Cardiac fibroblast (primary cell): ENCODE measurements around the gene FOXF1.

Experiments
- DNase-seq, 2 donors: peaks; one replicate each; pipeline versions ENCODE4 v3.0.0 to v3.0.0-alpha.2; 2010; ENCODE audit warnings: low read depth in 2 of 2
- H3K4me3 ChIP-seq, 2 donors: replicated peaks in 1 of 2; 1 replicate in 1 of 2; 2 replicates in 1 of 2; pipeline ENCODE4 v1.5.1; 2011; ENCODE audit warnings: low read depth in 2 of 2, low read length in 2 of 2, mild to moderate bottlenecking in 2 of 2, moderate library complexity in 1 of 2
- TF ChIP-seq, protein P1 (sequence below): IDR thresholded peaks from one replicate; pipeline ENCODE4 v1.5.1; 2011; ENCODE audit warnings: low read depth, mild to moderate bottlenecking, low read length, inconsistent platforms

Gene FOXF1

DNA sequence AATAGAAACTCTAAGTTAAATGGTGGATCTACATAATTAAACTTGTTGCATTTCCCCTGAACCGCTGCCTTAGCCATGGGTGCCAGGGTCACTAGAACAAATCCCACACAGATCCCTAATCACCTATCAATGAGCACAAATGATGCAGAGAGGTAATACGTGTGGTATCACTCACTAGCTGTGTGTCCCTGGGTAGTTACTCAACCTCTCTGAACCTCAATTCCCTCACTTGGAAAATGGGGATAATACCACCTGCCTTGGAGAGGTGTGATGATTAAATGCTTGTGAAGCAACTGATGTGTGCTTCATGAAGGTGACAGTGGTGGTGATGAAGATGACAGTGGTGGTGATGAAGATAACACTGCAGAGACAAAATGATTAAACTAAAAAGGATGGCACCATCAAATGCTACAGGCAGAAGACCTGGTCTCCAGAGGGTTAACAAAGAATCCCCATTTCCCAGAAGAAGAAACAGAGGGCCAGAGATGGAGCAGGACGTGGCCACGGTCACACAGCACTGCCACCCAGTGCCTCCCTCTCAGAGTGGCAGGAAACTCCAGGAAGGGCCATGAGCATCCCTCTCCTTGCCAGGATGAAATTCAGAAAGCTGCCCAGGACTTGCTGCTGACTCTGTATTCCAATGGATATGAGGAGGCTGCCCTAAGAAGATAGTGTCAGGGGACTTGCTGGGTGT lies 17.9 kb upstream of the FOXF1 start:
- DNase-seq: no peak
- TF ChIP-seq, protein P1, sequence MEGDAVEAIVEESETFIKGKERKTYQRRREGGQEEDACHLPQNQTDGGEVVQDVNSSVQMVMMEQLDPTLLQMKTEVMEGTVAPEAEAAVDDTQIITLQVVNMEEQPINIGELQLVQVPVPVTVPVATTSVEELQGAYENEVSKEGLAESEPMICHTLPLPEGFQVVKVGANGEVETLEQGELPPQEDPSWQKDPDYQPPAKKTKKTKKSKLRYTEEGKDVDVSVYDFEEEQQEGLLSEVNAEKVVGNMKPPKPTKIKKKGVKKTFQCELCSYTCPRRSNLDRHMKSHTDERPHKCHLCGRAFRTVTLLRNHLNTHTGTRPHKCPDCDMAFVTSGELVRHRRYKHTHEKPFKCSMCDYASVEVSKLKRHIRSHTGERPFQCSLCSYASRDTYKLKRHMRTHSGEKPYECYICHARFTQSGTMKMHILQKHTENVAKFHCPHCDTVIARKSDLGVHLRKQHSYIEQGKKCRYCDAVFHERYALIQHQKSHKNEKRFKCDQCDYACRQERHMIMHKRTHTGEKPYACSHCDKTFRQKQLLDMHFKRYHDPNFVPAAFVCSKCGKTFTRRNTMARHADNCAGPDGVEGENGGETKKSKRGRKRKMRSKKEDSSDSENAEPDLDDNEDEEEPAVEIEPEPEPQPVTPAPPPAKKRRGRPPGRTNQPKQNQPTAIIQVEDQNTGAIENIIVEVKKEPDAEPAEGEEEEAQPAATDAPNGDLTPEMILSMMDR: no peak
- H3K4me3 ChIP-seq: no peak overlapping the region

DNA sequence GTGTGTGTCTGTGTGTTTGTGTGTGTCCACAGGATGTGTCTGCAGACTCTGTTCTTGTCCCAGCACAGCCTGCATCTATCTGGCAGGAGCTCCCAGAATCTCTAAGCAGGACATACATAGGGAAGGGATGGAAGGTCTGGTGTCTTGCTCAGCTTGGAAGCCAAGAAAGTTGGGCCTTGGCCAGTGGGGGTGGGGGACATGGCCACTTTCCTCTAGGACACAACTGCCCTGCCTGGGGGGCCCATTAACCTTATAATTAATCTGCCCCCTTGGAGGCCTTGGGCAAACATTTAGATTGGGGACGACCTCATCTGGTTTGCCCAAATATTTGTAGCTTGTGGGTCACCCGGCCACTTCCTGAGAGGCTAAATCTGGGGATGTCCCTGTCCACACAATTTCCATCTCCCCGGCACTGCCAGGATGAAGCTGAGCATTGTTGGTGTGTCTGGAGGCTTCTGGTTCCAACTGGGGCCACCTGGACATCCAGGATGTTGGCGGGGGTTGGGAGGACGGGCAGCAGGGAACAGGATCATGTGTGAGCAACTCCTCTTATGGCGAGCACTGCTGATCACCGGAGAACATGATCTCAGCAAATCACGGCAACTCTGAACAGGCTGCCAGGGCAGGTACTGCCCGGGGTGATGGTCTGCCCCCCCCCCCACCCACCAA lies 17.2 kb upstream of the FOXF1 start:
- TF ChIP-seq, protein P1: no peak
- DNase-seq: no peak
- no peak overlapping the region for H3K4me3 ChIP-seq

DNA sequence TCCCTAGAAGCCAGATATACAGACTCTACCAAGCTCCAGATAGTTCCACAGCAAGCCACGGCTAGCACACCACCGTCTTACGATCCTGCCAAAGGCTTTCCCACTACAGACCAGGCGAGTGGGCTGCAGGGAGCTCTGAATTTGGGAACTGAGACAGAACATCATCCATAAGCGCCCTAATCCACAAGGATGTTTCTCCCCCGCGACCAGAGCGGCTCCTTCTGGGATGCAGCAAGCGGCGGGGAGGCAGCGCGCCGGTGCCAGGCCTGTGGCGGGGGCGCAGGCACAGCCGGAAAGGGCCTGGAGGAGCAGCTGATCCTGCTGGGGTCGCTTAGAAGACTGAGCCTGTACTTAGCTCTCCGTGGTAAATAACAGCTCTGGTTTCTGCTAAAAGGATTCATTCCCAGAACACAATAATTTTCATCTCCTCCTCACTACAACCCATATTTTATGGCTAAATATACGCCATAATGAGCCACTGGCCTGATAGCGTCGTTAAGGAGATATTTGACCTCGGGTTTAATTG lies 16.2 kb upstream of the FOXF1 start:
- no peak for DNase-seq
- TF ChIP-seq, protein P1: no peak
- no peak overlapping the region for H3K4me3 ChIP-seq

DNA sequence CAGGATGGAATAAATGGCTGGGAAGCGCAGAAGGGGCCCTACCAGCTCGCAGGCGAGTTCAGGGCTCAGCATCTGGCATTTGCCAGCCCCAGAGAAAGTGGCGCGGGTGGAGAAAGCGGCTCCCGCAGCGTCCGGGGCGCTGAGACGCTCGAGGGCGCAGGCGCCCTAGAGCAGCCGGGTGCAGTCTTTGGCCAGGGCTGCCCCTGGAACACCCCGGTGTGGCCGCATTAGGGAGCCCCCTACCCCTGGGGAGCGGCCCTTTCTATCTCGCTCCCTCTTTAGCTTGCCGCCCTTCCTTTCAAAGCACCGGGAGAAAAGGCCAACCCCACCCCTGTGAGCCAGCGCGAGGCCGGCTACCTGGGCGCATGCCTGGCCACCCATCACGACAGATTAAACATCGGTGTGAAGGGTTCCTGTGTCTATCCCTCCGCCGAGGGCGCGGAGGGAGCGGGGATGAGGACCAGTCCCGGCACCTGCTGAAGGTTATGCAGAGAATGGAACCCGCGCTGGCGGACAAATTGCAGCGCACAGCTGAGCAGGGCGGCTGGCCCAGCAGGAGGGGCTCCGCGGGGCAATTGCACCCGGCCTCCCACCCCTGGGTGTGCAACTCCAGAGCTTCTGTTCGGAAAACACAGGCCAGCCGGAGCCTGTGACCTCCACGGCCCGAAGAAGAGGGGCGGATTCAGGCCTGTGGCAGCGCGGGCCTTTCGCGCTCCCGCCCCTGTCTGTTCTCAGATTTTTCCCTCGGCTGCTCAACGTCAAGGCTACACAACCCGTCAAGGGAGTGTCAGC lies 15.6 kb upstream of the FOXF1 start:
- H3K4me3 ChIP-seq: no peak overlapping the region
- no peak for DNase-seq
- TF ChIP-seq, protein P1: no peak

DNA sequence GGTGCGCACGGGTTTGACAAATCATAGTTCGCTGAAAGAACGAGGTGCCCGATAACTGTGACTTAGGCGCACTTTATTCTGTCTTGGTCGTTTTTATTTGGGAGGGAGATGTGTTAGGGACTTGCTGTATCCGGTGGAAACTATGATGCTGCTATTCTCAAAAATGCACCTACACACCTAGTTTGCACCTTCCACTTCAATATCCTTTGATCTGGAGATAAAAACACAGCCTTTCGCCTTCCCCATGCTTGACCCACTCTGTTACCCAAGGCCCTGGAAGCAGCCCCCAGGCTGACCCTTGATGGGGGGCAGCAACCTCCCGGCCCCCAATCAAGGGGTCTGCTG lies 15.0 kb upstream of the FOXF1 start:
- DNase-seq: no peak
- H3K4me3 ChIP-seq: no peak overlapping the region
- TF ChIP-seq, protein P1: no peak

DNA sequence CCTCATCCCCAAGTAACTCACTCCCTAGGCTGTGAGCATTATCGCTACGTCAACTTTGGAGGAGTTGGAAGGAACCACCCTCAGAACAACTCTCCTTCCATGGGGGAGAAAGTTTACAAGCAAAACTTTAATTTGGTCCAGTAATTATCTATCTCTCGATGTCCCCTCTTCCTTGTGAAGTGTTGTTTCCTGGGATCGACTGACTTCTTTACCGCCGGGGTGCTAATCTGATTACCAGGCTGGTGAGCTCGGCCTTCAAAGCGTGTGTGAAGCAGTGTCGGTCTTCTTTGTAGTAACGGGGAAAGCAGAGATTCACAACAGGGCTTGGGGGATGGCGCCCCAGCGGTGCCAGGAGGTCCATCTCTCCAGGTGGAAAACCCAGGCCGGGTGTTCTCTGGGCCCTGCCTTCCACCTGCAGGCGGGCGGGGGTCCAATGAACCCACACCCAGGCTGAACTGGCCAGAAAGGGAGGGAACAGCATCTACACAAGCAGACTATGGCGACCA lies 14.5 kb upstream of the FOXF1 start:
- DNase-seq: no peak
- TF ChIP-seq, protein P1: no peak

More for the DNA sequence above, 14.5 kb upstream of the FOXF1 start:
- H3K4me3 ChIP-seq: no peak overlapping the region
